Measurements from ENCODE around the gene SPDYA.

DNA sequence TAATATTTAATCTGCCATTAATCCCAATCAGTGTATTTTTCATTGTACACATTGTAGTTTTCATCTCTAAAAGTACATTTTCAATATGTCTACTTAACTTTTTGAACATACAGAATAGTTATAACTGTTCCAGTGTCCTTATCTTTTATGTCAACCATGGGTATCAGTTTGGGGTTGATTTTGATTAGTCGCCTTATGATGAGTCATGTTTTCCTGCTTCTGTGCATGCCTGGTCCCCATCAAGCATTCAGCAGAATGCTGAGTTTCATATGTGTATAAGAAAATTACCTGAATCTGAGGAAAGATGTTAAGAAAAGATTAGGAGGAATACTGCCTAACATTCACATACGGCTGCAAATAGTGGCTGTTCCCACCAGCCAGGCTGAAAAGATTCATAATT lies 17.7 kb downstream of the SPDYA start:
- TF ChIP-seq, protein P1, sequence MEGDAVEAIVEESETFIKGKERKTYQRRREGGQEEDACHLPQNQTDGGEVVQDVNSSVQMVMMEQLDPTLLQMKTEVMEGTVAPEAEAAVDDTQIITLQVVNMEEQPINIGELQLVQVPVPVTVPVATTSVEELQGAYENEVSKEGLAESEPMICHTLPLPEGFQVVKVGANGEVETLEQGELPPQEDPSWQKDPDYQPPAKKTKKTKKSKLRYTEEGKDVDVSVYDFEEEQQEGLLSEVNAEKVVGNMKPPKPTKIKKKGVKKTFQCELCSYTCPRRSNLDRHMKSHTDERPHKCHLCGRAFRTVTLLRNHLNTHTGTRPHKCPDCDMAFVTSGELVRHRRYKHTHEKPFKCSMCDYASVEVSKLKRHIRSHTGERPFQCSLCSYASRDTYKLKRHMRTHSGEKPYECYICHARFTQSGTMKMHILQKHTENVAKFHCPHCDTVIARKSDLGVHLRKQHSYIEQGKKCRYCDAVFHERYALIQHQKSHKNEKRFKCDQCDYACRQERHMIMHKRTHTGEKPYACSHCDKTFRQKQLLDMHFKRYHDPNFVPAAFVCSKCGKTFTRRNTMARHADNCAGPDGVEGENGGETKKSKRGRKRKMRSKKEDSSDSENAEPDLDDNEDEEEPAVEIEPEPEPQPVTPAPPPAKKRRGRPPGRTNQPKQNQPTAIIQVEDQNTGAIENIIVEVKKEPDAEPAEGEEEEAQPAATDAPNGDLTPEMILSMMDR (IDR thresholded peaks at IDR 0.05): no peak
- TF ChIP-seq EZH2 (IDR thresholded peaks at IDR 0.05) (no peak), EZH2phosphoT487 (IDR thresholded peaks at IDR 0.05) (no peak)
